ENCODE measurements around the gene FAM8A1. TPM values are rescaled to one million over a fixed set of nuclear protein-coding genes. Genes with fewer than 3 reads are reported as not detected.

FAM8A1 gene
- total and polyA plus RNA-seq, 9 of the 15 experiments (the other 6 are each of a cell fraction or from before 2014, with no cell fraction given), result 4.9 to 23.6 (median 14.2) TPM

DNA sequence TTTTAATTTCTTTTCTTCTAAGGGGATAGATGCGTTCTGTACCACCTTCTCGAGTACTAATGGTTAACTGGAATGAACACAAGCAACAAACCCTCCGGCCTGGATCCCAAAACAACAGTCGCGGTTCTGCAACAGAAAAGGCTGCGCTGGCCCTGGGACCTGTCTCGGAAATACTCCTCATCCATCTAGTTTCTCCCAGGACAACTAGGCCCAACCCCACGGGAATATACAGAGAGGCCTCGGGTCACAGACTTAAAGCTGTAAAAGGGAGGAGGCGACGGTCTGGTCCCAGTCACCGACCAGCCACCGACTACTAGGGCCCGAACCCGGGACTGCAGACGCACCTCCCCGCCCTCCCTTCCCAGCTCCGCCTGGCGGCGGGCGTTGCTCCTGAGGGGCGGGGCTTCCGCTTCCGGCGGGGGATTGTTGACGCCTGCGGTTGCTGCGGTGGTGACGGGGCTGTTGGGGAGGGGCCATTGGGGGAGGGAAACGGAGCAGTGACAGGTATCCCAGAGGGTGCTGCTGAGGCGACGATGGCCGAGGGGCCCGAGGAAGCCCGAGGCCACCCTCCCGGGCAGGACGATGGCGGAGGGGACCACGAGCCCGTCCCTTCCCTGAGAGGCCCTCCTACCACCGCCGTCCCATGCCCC is at the start of gene FAM8A1 (continued):
- TF ChIP-seq ZNF639 (CRISPR knock-in tag; conservative IDR thresholded peaks at IDR 0.05 in 1 of 2, IDR thresholded peaks at IDR 0.05 in 1 of 2), result peak in 1 of 2 experiments; percentile 74; a peak in 2 of 4 replicates
- TF ChIP-seq FOXP1 (CRISPR knock-in tag; IDR thresholded peaks at IDR 0.05), result peak; percentile 99
- no peak for TF ChIP-seq RBM14 (IDR thresholded peaks at IDR 0.05; ENCODE audit: borderline replicate concordance, insufficient read depth, low read depth, low read length)
- no peak for TF ChIP-seq U2AF1 (optimal IDR thresholded peaks at IDR 0.05; ENCODE audit: low read depth, low read length)
- TF ChIP-seq WHSC1 (IDR thresholded peaks at IDR 0.05; ENCODE audit: low read length), result no peak
- TF ChIP-seq ZNF644 (tag; IDR thresholded peaks at IDR 0.05; ENCODE audit: low read depth), result no peak
- TF ChIP-seq DMBX1 (CRISPR knock-in tag; IDR thresholded peaks at IDR 0.05; ENCODE audit: borderline replicate concordance), result no peak
- TF ChIP-seq SAP30 (IDR thresholded peaks at IDR 0.05; ENCODE audit: borderline replicate concordance, insufficient read depth, low read depth, low read length, poor library complexity, severe bottlenecking), result peak; percentile 87
- TF ChIP-seq, protein P1, sequence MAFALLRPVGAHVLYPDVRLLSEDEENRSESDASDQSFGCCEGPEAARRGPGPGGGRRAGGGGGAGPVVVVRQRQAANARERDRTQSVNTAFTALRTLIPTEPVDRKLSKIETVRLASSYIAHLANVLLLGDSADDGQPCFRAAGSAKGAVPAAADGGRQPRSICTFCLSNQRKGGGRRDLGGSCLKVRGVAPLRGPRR (CRISPR knock-in tag; IDR thresholded peaks at IDR 0.05), result no peak
- peak; percentile 67; the same call in 1 of the 2 replicates for TF ChIP-seq ATF7 (IDR thresholded peaks at IDR 0.05)
- 0 out of 4 replicates have a peak, but pooled peaks of 1 of the 2 experiments have one; percentile 58 for TF ChIP-seq MLX (CRISPR knock-in tag; conservative IDR thresholded peaks at IDR 0.05)
- TF ChIP-seq FOXK2 (conservative IDR thresholded peaks at IDR 0.05 in 1 of 2, IDR thresholded peaks at IDR 0.05 in 1 of 2; ENCODE audit: low read depth in 2 of 2), result peak; percentile 76 to 87; a peak in 2 of 4 replicates
- TF ChIP-seq E2F5 (CRISPR knock-in tag; IDR thresholded peaks at IDR 0.05), result no peak
- TF ChIP-seq PHB2 (IDR thresholded peaks at IDR 0.05; ENCODE audit: low read depth), result no peak
- TF ChIP-seq PBX2 (CRISPR knock-in tag; IDR thresholded peaks at IDR 0.05; ENCODE audit: low read depth), result peak; percentile 26; the same call in 1 of the 2 replicates
- TF ChIP-seq PBX2 (tag; conservative IDR thresholded peaks at IDR 0.05; ENCODE audit: low read depth), result no peak
- no peak for TF ChIP-seq RNF219 (CRISPR knock-in tag; IDR thresholded peaks at IDR 0.05)
- TF ChIP-seq ARNT (IDR thresholded peaks at IDR 0.05), result no peak

Data from K562 (cell line).